Ramos (cell line): ENCODE data around the gene OR4X1.
"Not testable (repeated sequence)": the region's sequence is repeated elsewhere in the genome, so short reads cannot be mapped to it uniquely, and the experiment has no call there.

Source experiments
- in situ Hi-C: fragments of 300-500 bp; cut with MboI; formaldehyde crosslinking; loops from one replicate; pipeline ENCODE4 v1.14.3; 2022; ENCODE audit warnings: low sequenced_read_pairs; ENCODE audit not compliant: unreplicated experiment

OR4X1 gene, protein sequence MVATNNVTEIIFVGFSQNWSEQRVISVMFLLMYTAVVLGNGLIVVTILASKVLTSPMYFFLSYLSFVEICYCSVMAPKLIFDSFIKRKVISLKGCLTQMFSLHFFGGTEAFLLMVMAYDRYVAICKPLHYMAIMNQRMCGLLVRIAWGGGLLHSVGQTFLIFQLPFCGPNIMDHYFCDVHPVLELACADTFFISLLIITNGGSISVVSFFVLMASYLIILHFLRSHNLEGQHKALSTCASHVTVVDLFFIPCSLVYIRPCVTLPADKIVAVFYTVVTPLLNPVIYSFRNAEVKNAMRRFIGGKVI

DNA sequence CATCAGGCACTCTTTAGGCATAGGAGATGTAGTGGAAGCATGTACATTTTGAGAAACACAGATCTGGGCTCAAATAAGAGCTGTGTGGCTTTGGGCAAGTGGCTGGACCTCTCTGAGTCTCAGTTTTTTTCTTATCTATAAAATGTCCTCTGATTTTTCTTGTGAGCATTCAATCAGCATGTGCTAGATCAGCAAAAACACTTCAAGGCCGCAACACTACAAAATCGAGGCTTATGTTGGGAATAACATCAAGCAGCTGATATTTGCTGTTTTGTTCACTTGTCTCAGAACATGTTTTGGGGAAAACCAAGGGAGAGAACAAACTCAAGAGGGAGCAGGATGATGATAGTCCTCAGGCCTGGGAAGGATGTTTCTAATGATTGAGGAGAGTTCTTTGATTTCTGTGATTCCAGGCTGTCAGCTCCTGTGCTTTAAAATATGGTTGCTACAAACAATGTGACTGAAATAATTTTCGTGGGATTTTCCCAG lies at the start of gene OR4X1:
Gene OR4X1, plus strand, starts transcription at position 439 of the 489 bp plus-strand sequence. Its CDS starts 0 bp downstream, at position 439.
- in situ Hi-C loops, result no loop called here

DNA sequence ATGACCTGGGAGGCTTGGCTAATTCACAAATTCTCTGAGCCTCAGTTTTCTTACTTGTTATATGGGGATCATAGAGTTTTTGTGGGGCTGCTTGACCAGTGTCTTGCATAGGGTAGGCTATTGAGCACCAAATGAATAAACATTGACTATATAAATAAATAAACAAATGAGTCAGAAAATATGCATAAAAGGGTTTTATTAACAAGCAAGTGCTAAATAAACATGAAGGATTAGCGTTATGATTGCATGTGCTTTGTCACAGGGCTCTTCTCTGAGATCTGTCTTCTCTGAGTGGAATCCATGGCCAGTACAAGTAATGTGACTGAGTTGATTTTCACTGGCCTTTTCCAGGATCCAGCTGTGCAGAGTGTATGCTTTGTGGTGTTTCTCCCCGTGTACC lies 47.2 kb upstream of the OR4X1 start, which contains the start of gene OR4B1:
Gene OR4B1, plus strand, starts transcription at position 301 of the 400 bp plus-strand sequence. Its CDS starts 0 bp downstream, at position 301.
- in situ Hi-C loops, result no loop called here

DNA sequence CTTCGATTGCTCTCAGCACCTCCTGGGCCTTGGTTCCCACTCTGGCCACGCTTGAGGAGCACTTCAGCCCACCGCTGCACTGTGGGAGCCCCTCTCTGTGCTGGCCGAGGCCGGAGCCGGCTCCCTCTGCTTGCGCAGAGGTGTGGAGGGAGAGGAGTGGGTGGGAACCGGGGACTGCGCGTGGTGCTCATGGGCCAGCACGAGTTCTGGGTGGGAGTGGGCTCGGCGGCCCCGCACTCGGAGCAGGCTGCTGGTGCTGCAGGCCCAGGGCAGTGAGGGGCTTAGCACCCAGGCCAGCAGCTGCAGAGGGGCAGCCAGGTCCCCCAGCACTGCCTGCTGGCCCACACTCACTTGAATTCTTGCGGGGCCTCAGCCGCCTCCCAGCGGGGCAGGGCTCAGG lies 34.9 kb upstream of the OR4X1 start:
- in situ Hi-C loops, result loop anchor here (25.0 kb wide), 1 partner anchor 91 kb away; no protein-coding TSS in a partner anchor

DNA sequence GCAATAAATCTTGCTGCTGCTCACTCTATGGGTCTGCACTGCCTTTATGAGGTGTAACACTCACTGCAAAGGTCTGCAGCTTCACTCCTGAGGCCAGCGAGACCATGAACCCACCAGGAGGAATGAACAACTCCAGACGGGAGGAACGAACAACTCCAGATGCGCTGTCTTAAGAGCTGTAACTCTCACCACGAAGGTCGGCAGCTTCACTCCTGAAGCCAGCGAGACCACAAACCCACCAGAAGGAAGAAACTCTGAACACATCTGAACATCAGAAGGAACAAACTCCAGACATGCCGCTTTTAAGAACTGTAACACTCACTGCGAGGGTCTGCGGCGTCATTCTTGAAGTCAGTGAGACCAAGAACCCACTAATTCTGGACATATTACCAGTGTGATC lies 33.6 kb upstream of the OR4X1 start:
- in situ Hi-C loops, result loop anchor here (25.0 kb wide), 1 partner anchor 93 kb away; no protein-coding TSS in a partner anchor

DNA sequence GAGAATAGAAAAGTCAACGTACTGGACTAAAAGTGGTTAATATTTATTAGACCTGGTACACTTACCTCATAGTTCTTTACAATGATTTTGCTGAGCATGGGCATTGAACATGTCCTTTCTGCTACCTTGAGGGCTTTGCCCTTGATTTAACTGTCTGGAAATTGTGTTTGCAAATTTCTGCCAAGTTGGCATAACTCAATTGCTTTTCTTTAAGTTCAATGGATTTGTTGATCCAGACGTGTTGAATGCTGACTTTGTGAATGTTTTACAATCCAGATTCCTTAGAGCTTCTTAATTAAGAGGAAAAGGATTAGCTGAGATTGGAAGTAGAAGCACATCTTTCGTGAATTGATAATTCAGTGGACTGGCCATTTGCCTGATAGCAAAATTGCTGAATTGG lies 25.9 kb upstream of the OR4X1 start:
- in situ Hi-C loops, result loop anchor here (25.0 kb wide), 1 partner anchor 100 kb away; no protein-coding TSS in a partner anchor

DNA sequence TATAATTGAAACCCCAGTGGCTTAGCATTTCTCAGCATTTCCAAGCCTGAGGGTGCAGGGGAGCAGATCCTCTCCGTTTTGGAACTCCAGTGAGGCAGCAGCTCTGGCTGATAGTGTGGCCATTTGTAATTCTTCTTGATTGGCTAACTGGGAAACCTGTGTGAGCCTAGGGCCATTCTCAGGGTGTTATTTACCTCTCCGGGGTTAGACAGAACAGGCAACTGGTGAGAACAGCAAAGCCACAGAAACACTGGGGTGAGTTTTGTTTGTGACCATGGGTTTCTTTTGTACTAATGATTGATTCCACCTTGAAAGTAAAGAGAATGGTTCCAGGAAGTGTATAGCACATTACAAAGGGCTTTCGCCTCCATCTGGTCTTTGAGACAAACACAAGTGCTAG lies 21.2 kb upstream of the OR4X1 start:
- in situ Hi-C loops, result loop anchor here (25.0 kb wide), 1 partner anchor 105 kb away; no protein-coding TSS in a partner anchor

DNA sequence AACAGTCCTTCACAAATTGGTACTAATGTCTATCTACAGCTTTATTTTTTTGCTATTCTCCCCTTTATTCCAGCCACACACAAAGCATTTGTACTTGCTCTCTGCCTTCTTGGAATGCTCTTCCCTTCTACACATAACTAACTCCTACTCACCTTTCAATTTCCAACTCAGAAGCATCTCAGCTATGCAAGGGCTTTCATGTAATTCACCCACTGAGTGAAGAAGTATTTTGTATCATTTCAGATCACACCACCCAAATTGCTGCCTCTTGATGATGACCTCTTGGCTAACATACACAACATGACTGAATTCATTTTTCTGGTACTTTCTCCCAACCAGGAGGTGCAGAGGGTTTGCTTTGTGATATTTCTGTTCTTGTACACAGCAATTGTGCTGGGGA lies 18.9 kb upstream of the OR4X1 start, which contains the start of gene OR4X2:
Gene OR4X2, plus strand, starts transcription at position 301 of the 400 bp plus-strand sequence. Its CDS starts 0 bp downstream, at position 301.
- in situ Hi-C loops, result loop anchor here (25.0 kb wide), 1 partner anchor 108 kb away; no protein-coding TSS in a partner anchor

DNA sequence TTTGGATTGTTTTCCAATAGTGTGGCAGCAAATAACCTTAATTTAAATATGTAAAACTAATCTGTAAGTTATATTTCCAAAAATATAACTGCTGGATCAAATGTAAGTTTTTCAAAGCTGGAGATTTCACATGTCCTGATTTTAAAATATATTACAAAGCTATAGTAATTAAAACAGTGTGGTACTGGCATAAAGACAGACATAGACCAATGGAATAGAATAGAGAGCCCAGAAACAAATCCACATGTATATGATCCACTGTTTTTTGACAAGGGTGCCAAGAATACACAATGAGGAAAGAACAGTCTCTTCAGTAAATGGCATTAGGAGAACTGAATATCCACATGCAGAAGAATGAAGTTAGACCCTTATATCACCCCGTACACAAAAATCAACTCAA lies 14.8 kb upstream of the OR4X1 start:
- in situ Hi-C loops, result loop anchor here (25.0 kb wide), 1 partner anchor 112 kb away; no protein-coding TSS in a partner anchor

DNA sequence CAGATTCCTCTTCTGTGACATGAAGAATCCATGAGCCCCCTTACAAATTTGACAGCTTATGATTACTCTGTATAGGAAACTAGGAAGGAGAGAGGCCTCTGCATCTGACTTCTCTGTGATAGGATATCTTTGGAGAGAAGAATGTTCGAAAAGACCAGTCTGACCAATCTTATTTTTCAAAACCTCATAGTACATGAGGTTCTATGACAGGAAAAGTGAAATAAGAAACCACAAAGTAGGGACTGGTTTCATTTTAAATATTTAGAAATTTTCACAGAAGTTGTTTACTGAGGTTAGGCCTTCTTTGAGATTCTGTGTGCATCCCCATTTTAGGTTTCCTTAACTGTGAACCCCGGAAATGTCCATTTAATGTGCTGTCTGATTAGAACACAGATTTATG lies 2.1 kb upstream of the OR4X1 start:
- in situ Hi-C loops, result no loop called here

DNA sequence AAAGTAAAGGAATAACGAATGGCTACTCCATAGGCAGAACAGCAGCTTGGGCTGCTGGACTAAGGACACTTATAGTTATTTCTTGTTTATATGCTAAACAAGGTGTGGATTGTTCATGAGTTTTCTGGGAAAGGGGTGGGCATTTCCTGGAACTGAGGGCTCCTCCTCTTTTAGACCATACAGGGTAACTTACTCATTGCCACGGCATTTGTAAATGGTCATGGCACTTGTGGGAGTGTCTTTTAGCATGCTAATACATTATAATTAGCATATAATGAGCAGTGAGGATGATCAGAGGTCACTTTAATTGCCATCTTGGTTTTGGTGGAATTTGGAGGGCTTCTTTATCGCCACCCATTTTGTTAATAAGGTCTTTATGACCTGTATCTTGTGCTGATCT lies 7.0 kb downstream of the OR4X1 start:
- in situ Hi-C loops, result no loop called here

DNA sequence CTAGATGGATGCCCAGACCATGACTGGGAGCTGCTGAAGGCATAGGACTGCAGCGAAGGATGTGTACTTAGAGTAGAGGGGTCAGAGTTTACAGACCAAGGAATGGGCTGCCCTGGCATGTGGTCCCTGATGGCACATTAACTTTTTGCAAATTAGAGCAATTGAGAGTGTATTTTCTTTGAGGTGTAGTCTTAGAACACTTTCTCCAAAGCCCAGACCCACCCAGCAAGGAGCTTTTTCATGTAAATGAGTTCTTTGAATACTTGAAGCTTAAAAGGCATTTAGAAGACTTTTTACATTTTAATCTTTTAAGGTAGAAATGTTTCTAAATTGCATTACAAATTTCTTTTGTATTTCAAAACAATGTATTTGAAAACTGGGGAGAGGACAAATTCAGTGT lies 8.9 kb downstream of the OR4X1 start:
- in situ Hi-C loops, result no loop called here

DNA sequence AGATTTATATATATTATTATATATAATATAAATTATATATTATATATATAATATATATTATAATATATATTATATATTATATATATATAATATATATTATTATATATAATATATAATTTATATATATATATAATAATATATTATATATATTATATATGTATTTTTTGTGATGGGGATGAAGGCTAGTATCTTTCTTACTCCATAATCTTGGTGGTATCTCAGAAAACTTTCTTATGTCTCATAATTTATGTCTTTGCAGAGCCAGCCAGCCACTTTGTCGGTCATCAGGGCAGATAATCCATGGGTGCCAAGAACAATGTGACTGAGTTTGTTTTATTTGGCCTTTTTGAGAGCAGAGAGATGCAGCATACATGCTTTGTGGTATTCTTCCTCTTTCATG lies 42.3 kb downstream of the OR4X1 start, which contains the start of gene OR4S1:
Gene OR4S1, plus strand, starts transcription at position 301 of the 400 bp plus-strand sequence. Its CDS starts 0 bp downstream, at position 301.
- in situ Hi-C loops, result no loop called here

DNA sequence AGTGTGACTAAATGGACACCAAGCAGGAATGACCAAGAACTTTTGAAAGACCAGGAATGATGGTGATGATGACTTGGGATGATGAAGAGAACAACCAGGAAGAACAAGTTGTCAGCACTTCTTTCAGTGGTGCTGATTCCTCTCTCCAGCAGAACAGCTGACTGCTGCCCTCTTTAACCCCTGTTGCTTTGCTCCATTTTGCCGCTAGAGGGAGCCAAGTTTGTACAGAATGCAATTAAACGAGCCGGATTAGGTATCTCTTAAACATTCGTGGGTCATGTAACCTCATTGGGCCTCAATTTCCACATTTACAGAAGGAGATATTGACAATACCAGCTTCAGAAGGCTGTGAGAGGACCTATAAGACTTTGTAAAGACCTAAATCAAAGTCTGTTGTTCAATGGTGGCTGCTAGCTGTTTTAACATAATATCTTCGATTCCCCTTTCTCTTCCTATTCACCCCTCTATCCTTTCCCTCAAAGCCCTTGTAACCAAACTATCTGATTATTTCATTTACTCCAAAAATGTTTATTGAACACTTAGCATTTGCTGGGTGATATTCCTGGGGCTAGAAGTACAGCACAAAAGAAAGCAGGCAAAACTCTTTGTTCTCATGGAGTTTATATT lies 44.2 kb downstream of the OR4X1 start:
- in situ Hi-C loops, result no loop called here

DNA sequence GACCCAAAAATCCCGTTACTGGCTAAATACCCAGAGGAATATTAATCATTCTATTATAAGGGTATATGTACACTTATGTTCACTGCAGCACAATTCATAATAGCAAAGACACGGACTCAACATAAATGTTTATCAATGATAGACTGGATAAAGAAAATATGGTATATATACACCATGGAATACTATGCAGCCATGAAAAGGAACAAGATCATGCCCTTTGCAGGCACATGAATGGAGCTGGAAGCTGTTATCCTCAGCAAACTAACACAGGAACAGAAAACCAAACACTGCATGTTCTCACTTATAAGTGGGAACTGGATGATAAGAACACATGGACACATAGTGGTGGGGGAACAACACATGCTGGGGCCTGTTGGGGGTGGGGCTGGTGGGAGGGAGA lies 49.9 kb downstream of the OR4X1 start:
- in situ Hi-C loops, result not testable (repeated sequence)
